ENCODE data around the gene EPB41L3.

- no peak for TF ChIP-seq SIN3A (IDR thresholded peaks at IDR 0.05; ENCODE audit: borderline replicate concordance, insufficient read depth, low read length)
- no peak for TF ChIP-seq TAF1 (IDR thresholded peaks at IDR 0.05; ENCODE audit: borderline replicate concordance, insufficient read depth, low read length)
- TF ChIP-seq REST (IDR thresholded peaks at IDR 0.05; ENCODE audit: insufficient read depth in 1 of 2, low read depth in 2 of 2, low read length in 2 of 2), result no peak
Measured at GRCh38 chr18:5508821-5509220, 35.0 kb downstream of the EPB41L3 start.

Measured in PFSK-1 (cell line).